ENCODE measurements around the gene CD3D.

DNA sequence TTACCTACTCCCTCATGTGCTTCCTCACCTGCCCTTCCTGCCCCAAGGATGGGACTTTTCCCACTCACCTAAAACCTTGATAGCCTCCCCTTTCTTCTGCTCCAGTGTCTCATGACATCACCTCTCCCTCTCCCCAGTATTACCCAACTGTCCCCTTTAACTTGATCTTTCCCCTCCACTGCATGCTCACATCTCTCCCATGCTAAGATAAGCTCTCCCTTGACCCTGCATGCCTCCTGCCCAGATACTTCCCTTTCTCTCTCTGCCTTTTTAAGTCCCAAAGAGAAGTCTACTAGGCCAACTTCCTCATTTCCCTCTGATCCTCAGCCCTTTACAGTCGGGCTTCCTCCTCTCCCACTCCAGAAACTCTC, 23.2 kb downstream of the CD3D start:
- TF ChIP-seq, protein P1, sequence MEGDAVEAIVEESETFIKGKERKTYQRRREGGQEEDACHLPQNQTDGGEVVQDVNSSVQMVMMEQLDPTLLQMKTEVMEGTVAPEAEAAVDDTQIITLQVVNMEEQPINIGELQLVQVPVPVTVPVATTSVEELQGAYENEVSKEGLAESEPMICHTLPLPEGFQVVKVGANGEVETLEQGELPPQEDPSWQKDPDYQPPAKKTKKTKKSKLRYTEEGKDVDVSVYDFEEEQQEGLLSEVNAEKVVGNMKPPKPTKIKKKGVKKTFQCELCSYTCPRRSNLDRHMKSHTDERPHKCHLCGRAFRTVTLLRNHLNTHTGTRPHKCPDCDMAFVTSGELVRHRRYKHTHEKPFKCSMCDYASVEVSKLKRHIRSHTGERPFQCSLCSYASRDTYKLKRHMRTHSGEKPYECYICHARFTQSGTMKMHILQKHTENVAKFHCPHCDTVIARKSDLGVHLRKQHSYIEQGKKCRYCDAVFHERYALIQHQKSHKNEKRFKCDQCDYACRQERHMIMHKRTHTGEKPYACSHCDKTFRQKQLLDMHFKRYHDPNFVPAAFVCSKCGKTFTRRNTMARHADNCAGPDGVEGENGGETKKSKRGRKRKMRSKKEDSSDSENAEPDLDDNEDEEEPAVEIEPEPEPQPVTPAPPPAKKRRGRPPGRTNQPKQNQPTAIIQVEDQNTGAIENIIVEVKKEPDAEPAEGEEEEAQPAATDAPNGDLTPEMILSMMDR (IDR thresholded peaks at IDR 0.05; ENCODE audit: borderline replicate concordance, extremely low read depth, low read length, poor library complexity, severe bottlenecking), result no peak
- no peak for TF ChIP-seq EZH2 (IDR thresholded peaks at IDR 0.05; ENCODE audit: borderline replicate concordance, low read depth, low read length, severe bottlenecking)
